LoVo (cell line): ENCODE measurements around the gene MCRS1.

Source experiments
- DNase-seq: peaks from one replicate; pipeline ENCODE4 v3.0.0-alpha.2; 2016; ENCODE audit warnings: low spot score

MCRS1 gene

DNA sequence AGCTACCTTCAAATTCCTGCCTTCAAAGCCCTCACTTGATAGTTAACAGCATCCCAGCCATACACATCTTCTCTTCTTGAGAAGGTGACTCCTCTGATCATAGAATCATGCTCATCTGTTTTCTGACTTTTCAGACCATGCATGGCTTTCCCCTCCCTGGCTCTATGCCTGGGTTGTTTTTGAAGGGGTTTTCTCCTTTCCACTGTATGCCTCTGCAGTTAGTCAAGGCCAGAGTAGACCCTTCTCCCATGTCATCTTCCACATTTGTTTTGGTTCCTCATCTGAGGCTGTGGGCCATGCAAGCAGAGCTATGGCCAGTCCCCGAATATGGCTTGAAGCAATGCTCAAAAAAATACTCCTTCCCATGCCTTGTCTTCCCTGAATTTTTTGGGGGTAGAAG is 14.3 kb upstream of the MCRS1 start:
- no peak for DNase-seq

- DNase-seq: peak; percentile 30
Observed at GRCh38 chr12:49580572-49581535, 12.9 kb upstream of the MCRS1 start.

DNA sequence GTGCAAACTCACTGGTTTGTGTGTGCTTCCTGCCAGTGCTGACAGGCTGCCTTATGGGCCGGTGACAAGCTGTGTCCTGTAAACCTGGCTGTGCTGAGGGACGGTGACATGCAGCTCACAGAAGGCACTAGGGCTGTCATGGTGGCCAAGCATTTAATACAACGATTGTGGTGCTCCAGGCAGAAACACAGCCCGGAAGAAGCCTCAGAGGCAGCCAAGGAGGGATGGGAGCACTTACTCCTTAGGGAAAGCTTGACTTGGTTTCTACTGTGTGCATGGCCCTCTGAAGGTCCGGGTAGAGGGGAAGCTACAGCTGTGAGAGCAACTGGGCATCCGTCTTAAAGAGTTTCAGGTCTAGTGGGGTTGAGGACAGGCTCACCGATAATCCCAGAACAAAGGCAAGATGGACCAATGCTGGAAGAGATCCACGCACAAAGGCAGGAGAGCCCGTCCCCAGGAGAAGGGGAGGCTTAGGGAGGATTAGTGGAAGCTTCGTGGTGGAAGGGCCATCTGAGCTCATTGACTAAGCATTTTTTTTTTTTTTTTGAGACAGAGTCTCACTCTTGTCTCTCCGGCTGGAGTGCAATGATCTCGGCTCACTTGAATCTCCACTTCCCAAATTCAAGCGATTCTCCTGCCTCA is 10.7 kb upstream of the MCRS1 start:
- no peak for DNase-seq

GRCh38 chr12:49577589-49578315 is 9.8 kb upstream of the MCRS1 start:
- DNase-seq: no peak

DNA sequence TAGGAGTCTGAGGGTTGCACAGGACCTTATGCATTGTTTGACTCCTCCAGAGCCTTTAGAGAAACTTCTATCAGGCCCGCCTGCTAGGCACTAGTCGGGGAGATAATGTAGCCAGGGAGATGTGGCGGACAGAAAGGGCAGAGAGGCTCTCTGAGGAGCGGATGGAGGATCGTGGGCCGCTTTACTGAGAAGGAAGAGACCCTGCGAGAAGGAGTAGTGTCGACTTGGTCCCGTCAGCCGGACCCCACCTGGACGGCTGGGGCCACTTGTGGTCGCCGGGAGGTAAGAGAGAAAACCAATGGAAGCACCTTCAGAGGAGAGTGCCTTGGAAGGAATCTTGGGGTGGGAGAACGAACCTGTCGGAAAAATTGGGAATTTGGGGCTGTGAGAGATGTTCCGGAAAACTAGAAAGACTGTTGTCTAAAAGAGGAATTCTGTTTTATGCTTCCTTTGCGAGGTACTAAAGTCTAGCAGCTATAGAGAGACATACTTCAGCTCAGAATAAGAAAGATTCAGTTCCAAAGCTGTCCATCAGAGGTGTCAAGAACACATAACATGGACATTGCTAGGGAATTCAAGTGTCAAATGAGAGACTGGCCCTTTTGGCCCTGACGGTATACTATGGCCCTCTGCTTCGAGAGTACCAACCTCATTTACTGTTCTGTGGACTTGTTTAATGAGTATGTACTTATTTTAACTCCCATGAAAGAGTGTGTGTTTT is 660 bp upstream of the MCRS1 start:
- peak; percentile 47 for DNase-seq

GRCh38 chr12:49567302-49567610 is 686 bp downstream of the MCRS1 start:
- DNase-seq: peak; percentile 18

- no peak for DNase-seq
Observed at GRCh38 chr12:49566361-49566760, 1.6 kb downstream of the MCRS1 start.

DNA sequence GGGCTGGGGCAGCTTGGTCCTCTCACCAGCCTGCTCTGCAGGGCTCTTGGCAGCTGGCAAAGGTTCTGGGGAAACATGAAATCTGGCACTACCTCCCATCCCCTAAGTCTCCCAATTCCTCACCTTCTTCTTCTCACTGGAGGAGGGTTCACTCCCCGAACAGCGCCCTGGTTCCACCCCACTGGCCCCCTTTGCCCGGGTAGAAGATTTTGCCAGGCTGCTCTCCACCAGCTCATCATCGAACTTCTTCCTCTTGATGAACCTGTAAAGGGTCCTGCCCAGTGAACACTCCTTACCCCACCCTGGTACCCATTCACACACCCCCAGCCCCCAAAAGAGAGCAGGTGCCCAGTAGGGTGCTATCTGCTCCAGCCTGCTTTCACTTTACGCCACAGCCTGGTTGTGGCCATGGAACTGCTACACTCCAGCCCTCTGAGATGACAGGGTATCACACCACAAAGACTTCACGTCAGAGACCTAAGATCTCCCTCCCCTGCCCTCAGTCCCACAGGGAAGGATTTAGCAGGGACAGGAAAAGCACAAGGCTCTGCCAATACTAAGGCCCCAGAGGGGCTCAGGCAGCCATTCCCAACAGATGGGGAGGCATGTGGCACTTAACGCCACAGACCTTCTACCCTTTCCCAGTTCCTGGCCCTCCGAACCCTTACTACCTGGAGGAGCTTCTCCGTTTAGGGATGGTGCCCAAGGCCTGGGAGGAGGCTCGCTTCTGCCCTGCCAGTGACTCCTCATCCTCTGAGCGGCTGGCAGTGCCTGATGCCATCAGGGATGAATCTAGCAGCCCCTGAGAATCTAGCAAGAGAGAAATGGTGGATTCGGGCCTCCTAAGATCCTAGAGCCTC is 2.3 kb downstream of the MCRS1 start:
- DNase-seq: no peak

GRCh38 chr12:49564686-49565405 is 3.1 kb downstream of the MCRS1 start:
- DNase-seq: no peak

GRCh38 chr12:49563951-49564685 is 3.8 kb downstream of the MCRS1 start:
- no peak for DNase-seq

- no peak for DNase-seq
Observed at GRCh38 chr12:49562831-49563230, 5.1 kb downstream of the MCRS1 start.

GRCh38 chr12:49562233-49562632 is 5.7 kb downstream of the MCRS1 start:
- no peak for DNase-seq

DNA sequence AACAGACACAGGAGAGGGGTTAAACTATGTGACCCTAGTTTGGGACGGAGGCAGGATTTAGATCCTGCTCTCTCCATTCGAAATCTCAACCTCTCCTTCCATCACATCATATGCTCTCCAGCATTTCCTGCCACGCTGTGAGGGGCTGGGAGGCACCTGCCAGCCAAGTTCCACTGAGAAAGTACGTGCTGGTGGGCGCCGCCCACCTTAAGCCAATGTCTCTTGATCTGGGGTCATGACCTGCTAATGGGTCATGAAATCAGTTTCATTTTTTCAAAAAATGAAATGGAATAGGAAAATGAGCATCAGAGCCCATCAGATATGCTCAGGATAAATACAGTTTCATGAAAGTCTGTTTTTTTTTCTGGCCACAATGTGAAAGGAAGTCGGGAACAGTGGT is 7.2 kb downstream of the MCRS1 start:
- no peak for DNase-seq

DNA sequence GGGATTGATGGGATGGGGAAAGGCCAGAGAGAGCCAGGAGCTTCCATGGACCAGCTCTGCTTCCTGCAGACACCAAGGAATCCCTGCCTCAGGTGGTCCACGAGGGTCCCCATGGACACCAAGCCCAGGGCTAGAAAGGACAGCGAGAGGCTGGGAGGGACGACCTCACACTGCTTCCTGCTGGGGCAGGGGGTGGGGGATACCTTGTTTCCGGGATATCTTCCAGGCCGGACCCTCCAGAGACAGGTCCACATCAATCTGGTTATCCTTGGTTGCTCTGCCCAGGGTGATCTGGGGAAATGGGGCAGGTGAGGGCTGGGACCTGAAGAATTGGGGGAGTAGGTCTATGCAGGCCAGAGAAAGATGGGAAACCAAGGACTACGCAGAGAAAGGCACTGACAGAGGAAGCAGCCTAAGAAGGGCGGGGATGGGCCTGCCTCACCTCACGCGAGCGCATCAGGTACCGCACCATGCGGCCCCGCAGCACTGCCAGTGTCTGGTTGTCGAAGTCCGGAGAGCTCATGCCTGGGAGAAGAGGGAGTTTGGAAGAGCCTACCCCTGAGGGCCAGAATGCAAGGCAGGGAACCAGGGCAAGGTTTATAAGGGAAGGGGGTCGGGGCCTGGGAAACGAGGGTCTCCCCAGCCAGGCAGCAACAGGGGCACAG is 8.8 kb downstream of the MCRS1 start:
- no peak for DNase-seq

DNA sequence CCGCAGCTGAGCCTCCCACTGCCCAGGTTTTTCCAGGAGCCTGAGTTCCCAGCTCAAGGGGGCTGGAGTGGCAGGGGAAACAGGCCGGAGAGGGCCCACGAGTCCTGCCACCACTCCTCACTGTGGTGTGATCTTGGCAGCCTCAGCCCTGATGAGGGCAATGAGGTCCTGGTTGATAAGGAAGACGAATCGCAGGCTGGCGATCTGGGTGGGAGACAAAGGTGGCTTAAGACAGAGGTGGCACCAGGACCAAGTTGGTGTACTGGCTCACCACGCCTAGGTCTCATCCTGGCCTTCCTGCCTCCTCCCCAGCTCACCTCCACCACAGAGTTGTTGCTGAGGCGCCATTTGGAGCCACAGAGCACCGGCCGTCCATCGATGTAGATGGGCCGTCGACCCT is 9.4 kb downstream of the MCRS1 start:
- no peak for DNase-seq

DNA sequence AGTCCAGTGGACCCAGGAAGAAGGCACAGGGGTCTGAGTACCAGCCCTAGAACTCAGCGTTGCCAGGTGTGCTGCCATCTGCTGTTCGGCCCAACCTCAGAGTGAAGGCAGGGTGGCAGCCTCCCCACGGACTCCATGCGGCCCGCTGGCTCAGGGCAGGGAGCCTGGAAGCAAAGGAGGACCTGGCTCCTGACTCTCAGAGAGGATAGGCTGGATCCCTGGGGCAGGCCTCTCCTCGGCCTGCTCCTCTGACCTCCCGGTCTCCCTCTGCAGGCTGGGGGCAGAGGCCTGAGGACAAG is 10.1 kb downstream of the MCRS1 start:
- DNase-seq: no peak

DNA sequence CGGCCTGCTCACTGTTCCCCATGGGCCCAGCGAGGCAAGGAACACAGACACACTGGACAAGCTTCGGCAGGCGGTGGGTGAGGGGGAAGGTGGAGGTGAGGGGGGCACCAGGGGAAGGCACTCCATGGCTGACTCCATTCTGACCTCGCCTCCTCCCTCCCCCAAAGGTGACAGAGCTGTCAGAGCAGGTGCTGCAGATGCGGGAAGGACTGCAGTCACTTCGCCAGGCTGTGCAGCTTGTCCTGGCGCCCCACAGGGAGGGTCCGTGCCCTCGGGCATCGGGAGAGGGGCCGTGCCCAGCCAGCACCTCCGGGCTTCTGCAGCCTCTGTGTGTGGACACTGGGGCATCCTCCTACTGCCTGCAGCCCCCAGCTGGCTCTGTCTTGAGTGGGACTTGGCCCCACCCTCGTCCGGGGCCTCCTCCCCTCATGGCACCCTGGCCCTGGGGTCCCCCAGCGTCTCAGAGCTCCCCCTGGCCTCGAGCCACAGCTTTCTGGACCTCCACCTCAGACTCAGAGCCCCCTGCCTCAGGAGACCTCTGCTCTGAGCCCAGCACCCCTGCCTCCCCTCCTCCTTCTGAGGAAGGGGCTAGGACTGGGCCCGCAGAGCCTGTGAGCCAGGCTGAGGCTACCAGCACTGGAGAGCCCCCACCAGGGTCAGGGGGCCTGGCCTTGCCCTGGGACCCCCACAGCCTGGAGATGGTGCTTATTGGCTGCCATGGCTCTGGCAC is 10.6 kb downstream of the MCRS1 start:
- no peak for DNase-seq

- DNase-seq: no peak
Observed at GRCh38 chr12:49556391-49557186, 11.4 kb downstream of the MCRS1 start.
